C4-2B (cell line): ENCODE results near the gene SF3B6.

Experiments used
- ZFX ChIP-seq: fragments of 450-650 bp; IDR thresholded peaks from 2 replicates; pipeline ENCODE4 v1.6.1; 2017
- TF ChIP-seq, protein P1 (sequence below): fragments of 450-650 bp; conservative IDR thresholded peaks from 2 replicates; pipeline ENCODE4 v1.5.1; 2017; ENCODE audit warnings: mild to moderate bottlenecking

DNA sequence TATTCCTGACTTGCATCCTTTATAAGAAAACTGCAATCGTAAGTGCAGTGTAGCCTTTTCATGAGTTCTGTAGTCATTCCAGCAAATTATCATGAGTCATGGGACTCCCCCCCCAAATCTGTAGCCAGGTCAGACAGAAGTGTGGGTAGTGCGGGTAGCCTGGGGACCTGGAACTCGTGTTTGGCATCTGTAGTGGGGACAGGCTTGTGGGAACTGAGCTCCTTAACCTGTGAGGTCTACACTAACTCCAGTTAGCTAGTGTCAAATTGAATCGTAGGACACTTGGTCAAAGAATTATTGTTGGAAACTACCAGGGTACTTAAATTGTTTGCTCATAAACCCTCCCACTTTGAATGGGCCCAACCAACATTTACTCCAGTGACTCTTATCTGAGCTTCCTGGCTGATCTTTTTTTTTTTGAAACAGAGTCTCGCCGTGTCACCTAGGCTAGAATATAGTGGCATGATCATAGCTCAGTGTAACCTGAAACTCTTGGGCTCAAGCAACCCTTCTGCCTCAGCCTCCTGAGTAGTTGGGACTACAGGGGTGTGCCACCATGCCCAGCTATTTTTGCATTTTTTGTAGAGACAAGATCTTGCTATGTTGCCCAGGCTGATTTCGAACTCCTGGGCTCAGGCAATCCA is 34.7 kb upstream of the SF3B6 start:
- TF ChIP-seq, protein P1, sequence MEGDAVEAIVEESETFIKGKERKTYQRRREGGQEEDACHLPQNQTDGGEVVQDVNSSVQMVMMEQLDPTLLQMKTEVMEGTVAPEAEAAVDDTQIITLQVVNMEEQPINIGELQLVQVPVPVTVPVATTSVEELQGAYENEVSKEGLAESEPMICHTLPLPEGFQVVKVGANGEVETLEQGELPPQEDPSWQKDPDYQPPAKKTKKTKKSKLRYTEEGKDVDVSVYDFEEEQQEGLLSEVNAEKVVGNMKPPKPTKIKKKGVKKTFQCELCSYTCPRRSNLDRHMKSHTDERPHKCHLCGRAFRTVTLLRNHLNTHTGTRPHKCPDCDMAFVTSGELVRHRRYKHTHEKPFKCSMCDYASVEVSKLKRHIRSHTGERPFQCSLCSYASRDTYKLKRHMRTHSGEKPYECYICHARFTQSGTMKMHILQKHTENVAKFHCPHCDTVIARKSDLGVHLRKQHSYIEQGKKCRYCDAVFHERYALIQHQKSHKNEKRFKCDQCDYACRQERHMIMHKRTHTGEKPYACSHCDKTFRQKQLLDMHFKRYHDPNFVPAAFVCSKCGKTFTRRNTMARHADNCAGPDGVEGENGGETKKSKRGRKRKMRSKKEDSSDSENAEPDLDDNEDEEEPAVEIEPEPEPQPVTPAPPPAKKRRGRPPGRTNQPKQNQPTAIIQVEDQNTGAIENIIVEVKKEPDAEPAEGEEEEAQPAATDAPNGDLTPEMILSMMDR = no peak
- TF ChIP-seq ZFX = no peak
